HepG2 (cell line): ENCODE results near the gene CORO1A. TPM values are rescaled to one million over a fixed set of nuclear protein-coding genes. Genes with fewer than 3 reads are reported as not detected.

Experiments
- ATAD3A ChIP-seq: sonication (generic); formaldehyde crosslinking; IDR thresholded peaks from 2 replicates; pipeline ENCODE4 v1.4.0; 2020; ENCODE audit warnings: missing genetic modification reagents
- DMAP1 ChIP-seq: IDR thresholded peaks from 2 replicates; pipeline ENCODE4 v1.6.1; 2016
- KAT8 ChIP-seq: IDR thresholded peaks from 2 replicates; pipeline ENCODE4 v1.6.1; 2016; ENCODE audit warnings: missing genetic modification reagents, missing compliant biosample characterization
- MBNL3 ChIP-seq: fragments of 250-450 bp; sonication (Bioruptor Pico); conservative IDR thresholded peaks from 2 replicates; pipeline ENCODE4 v1.8.0; 2022; ENCODE audit warnings: mild to moderate bottlenecking, inconsistent platforms
- MED13 ChIP-seq: sonication (generic); formaldehyde crosslinking; IDR thresholded peaks from 2 replicates; pipeline ENCODE4 v1.5.0; 2020; ENCODE audit warnings: missing genetic modification reagents
- MIXL1 ChIP-seq: IDR thresholded peaks from 2 replicates; pipeline ENCODE4 v1.6.1; 2016
- NCOR1 ChIP-seq: fragments of 200-600 bp; sonication (generic); IDR thresholded peaks from 2 replicates; pipeline ENCODE4 v1.7.0; 2017; ENCODE audit warnings: antibody characterized with exemption, low read length, borderline replicate concordance
- NR2F6 ChIP-seq, 2 experiments: IDR thresholded peaks; 2 replicates each; pipeline ENCODE4 v1.6.1; 2016; ENCODE audit warnings: antibody characterized with exemption in 1 of 2, mild to moderate bottlenecking in 1 of 2
- PPARG ChIP-seq: conservative IDR thresholded peaks from 2 replicates; pipeline ENCODE4 v1.6.1; 2016; ENCODE audit warnings: missing biosample characterization, missing genetic modification reagents
- RAD21 ChIP-seq: fragments of 450-650 bp; formaldehyde crosslinking; IDR thresholded peaks from 2 replicates; pipeline ENCODE4 v1.5.0; 2020; ENCODE audit warnings: mild to moderate bottlenecking
- RCOR2 ChIP-seq: IDR thresholded peaks from 2 replicates; pipeline ENCODE4 v1.6.1; 2016; ENCODE audit warnings: missing biosample characterization, missing genetic modification reagents
- SAP130 ChIP-seq: IDR thresholded peaks from 2 replicates; pipeline ENCODE4 v1.6.1; 2016; ENCODE audit warnings: low read depth
- SKI ChIP-seq: fragments of 450-650 bp; IDR thresholded peaks from one replicate; pipeline ENCODE4 v1.6.1; 2018; ENCODE audit warnings: mild to moderate bottlenecking; ENCODE audit not compliant: partially characterized antibody
- STAG1 ChIP-seq: sonication (generic); formaldehyde crosslinking; IDR thresholded peaks from 2 replicates; pipeline ENCODE4 v1.4.0; 2020; ENCODE audit warnings: missing genetic modification reagents
- TAF1 ChIP-seq: sonication (generic); formaldehyde crosslinking; IDR thresholded peaks from 2 replicates; pipeline ENCODE4 v1.4.0; 2020; ENCODE audit warnings: missing genetic modification reagents
- TBL1XR1 ChIP-seq: fragments of 150-350 bp; IDR thresholded peaks from 2 replicates; pipeline ENCODE4 v1.6.1; 2014; ENCODE audit warnings: borderline replicate concordance, low read length; ENCODE audit not compliant: partially characterized antibody
- TCF7 ChIP-seq: sonication (generic); IDR thresholded peaks from 2 replicates; pipeline ENCODE4 v1.6.1; 2016; ENCODE audit warnings: antibody characterized with exemption, low read depth
- TSC22D2 ChIP-seq: sonication (generic); formaldehyde crosslinking; IDR thresholded peaks from 2 replicates; pipeline ENCODE4 v1.5.1; 2020; ENCODE audit warnings: missing genetic modification reagents, mild to moderate bottlenecking, borderline replicate concordance
- ZNF274 ChIP-seq: sonication (generic); formaldehyde crosslinking; IDR thresholded peaks from 2 replicates; pipeline ENCODE4 v1.5.1; 2020; ENCODE audit warnings: mild to moderate bottlenecking, missing genetic modification reagents
- ZNF276 ChIP-seq: sonication (generic); formaldehyde crosslinking; IDR thresholded peaks from 2 replicates; pipeline ENCODE4 v1.4.0; 2020; ENCODE audit warnings: mild to moderate bottlenecking, low read depth, missing genetic modification reagents
- ZNF496 ChIP-seq: sonication (generic); formaldehyde crosslinking; IDR thresholded peaks from 2 replicates; pipeline ENCODE4 v1.8.1; 2023; ENCODE audit warnings: mild to moderate bottlenecking, moderate library complexity, missing genetic modification reagents; ENCODE audit not compliant: insufficient replicate concordance
- ZNF619 ChIP-seq: sonication (generic); formaldehyde crosslinking; IDR thresholded peaks from 2 replicates; pipeline ENCODE4 v1.4.0; 2020; ENCODE audit warnings: mild to moderate bottlenecking, missing genetic modification reagents
- ZNF737 ChIP-seq: sonication (generic); formaldehyde crosslinking; IDR thresholded peaks from 2 replicates; pipeline ENCODE4 v1.5.0; 2020; ENCODE audit warnings: missing genetic modification reagents, mild to moderate bottlenecking, borderline replicate concordance
- ZSCAN30 ChIP-seq: sonication (generic); formaldehyde crosslinking; IDR thresholded peaks from 2 replicates; pipeline ENCODE4 v1.5.0; 2020; ENCODE audit warnings: mild to moderate bottlenecking, missing genetic modification reagents
- polyA plus RNA-seq, 8 experiments: library from polyadenylated mRNA; depleted of rRNA in 3 of 8; stranded (reverse) in 7 of 8; unstranded in 1 of 8; fragments of >200 nt; fragmentation: Illumina TruSeq in 4 of 8; extraction: Trizol in 4 of 8; gene quantifications; 2 replicates each; pipeline versions ENCODE4 v1.2.1 to v1.2.3, GENCODE V29; 2011 to 2016; ENCODE audit warnings: low read depth in 4 of 8, missing spikeins in 1 of 8, mixed read lengths in 1 of 8; ENCODE audit not compliant: insufficient read depth in 1 of 8
- total RNA-seq, 5 experiments: library from RNA; depleted of rRNA; stranded (reverse); fragments of >200 nt; fragmentation: Illumina TruSeq; extraction: Trizol; gene quantifications; 2 replicates each; pipeline ENCODE4 v1.2.3, GENCODE V29; 2016; ENCODE audit warnings: low read depth in 1 of 5
- TF ChIP-seq, protein P1 (sequence below): sonication (generic); formaldehyde crosslinking; IDR thresholded peaks from 2 replicates; pipeline ENCODE4 v1.4.0; 2020; ENCODE audit warnings: mild to moderate bottlenecking, low read depth, missing genetic modification reagents
- TF ChIP-seq, protein P2 (sequence below): fragments of 450-650 bp; IDR thresholded peaks from 2 replicates; pipeline ENCODE4 v1.6.1; 2017
- TF ChIP-seq, protein P3 (sequence below): sonication (generic); formaldehyde crosslinking; IDR thresholded peaks from 2 replicates; pipeline ENCODE4 v1.9.0; 2021; ENCODE audit warnings: missing genetic modification reagents, borderline replicate concordance

The CORO1A gene
- total and polyA plus RNA-seq, 2 of the 13 experiments (the other 11 are each of a cell fraction or from before 2014, with no cell fraction given) = 6.5 to 12.9 TPM

DNA sequence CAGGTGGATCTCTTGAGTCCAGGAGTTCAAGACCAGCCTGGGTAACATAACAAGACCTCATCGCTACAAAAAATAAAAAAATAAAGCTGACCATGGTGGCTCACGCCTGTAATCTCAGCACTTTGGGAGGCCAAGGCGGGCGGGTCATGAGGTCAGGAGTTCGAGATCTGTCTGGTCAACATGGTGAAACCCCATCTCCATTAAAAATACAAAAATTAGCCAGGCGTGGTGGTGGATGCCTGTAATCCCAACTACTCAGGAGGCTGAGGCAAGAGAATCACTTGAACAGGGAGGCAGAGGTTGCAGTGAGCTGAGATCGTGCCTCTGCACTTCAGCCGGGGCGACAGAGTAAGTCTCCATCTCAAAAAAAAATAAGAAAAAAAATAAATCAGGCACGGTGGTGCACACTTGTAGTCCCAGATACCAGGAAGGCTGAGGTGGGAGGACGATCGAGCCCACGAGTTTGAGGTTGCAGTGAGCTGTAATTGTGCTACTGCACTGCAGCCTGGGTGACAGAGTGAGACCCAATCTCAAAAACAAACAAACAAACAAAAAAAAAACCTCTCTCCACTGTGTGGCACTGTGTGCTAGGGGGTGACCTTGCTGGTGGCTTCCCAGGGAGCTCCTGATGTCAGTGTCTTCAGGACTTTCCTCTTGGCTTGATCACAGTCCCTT is 40.6 kb upstream of the CORO1A start (continued):
- TF ChIP-seq ZNF496 (CRISPR knock-in tag) (no peak), TBL1XR1 (no peak), ZNF737 (no peak), ZNF274 (CRISPR knock-in tag) (no peak), NCOR1 (no peak), TCF7 (no peak), MED13 (CRISPR knock-in tag) (no peak), SAP130 (CRISPR knock-in tag) (peak; percentile 59), ZSCAN30 (no peak), NR2F6 (IDR thresholded peaks at IDR 0.05) (no peak), NR2F6 (CRISPR knock-in tag; IDR thresholded peaks at IDR 0.05) (0 out of 2 replicates have a peak, but pooled peaks have one; percentile 25), ZNF276 (no peak), ZNF619 (CRISPR knock-in tag) (peak; percentile 66; the same call in 1 of the 2 replicates), TAF1 (CRISPR knock-in tag) (no peak; the same call in 1 of the 2 replicates), PPARG (no peak; the same call in none of the 2 replicates), SKI (no peak), DMAP1 (CRISPR knock-in tag) (no peak), TSC22D2 (CRISPR knock-in tag) (no peak), KAT8 (CRISPR knock-in tag) (peak; percentile 45; the same call in 1 of the 2 replicates), ATAD3A (CRISPR knock-in tag) (no peak), RAD21 (CRISPR knock-in tag) (no peak), RCOR2 (CRISPR knock-in tag) (no peak), MIXL1 (CRISPR knock-in tag) (no peak), STAG1 (CRISPR knock-in tag) (peak; percentile 83), MBNL3 (CRISPR knock-in tag) (no peak)
- TF ChIP-seq, protein P1, sequence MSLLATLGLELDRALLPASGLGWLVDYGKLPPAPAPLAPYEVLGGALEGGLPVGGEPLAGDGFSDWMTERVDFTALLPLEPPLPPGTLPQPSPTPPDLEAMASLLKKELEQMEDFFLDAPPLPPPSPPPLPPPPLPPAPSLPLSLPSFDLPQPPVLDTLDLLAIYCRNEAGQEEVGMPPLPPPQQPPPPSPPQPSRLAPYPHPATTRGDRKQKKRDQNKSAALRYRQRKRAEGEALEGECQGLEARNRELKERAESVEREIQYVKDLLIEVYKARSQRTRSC (CRISPR knock-in tag) = no peak
- TF ChIP-seq, protein P2, sequence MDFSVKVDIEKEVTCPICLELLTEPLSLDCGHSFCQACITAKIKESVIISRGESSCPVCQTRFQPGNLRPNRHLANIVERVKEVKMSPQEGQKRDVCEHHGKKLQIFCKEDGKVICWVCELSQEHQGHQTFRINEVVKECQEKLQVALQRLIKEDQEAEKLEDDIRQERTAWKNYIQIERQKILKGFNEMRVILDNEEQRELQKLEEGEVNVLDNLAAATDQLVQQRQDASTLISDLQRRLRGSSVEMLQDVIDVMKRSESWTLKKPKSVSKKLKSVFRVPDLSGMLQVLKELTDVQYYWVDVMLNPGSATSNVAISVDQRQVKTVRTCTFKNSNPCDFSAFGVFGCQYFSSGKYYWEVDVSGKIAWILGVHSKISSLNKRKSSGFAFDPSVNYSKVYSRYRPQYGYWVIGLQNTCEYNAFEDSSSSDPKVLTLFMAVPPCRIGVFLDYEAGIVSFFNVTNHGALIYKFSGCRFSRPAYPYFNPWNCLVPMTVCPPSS = no peak
- TF ChIP-seq, protein P3, sequence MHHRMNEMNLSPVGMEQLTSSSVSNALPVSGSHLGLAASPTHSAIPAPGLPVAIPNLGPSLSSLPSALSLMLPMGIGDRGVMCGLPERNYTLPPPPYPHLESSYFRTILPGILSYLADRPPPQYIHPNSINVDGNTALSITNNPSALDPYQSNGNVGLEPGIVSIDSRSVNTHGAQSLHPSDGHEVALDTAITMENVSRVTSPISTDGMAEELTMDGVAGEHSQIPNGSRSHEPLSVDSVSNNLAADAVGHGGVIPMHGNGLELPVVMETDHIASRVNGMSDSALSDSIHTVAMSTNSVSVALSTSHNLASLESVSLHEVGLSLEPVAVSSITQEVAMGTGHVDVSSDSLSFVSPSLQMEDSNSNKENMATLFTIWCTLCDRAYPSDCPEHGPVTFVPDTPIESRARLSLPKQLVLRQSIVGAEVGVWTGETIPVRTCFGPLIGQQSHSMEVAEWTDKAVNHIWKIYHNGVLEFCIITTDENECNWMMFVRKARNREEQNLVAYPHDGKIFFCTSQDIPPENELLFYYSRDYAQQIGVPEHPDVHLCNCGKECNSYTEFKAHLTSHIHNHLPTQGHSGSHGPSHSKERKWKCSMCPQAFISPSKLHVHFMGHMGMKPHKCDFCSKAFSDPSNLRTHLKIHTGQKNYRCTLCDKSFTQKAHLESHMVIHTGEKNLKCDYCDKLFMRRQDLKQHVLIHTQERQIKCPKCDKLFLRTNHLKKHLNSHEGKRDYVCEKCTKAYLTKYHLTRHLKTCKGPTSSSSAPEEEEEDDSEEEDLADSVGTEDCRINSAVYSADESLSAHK = no peak
